Ovary (tissue), 3 donors: ENCODE results near the gene RALA.

Source experiments
- POLR2A ChIP-seq: fragments of 450-650 bp; IDR thresholded peaks from one replicate; pipeline ENCODE4 v1.6.1; 2017; ENCODE audit warnings: antibody characterized with exemption, mild to moderate bottlenecking, moderate library complexity
- TF ChIP-seq, protein P1 (sequence below), 3 donors: fragments of 450-650 bp in 2 of 3; fragments of 200-600 bp in 1 of 3; IDR thresholded peaks; one replicate each; pipeline versions ENCODE4 v1.5.1 to v1.8.0; 2016 to 2022; ENCODE audit warnings: antibody characterized with exemption in 3 of 3, mild to moderate bottlenecking in 1 of 3
- donor health status: DM: no; HTN: no; CAD: no.

DNA sequence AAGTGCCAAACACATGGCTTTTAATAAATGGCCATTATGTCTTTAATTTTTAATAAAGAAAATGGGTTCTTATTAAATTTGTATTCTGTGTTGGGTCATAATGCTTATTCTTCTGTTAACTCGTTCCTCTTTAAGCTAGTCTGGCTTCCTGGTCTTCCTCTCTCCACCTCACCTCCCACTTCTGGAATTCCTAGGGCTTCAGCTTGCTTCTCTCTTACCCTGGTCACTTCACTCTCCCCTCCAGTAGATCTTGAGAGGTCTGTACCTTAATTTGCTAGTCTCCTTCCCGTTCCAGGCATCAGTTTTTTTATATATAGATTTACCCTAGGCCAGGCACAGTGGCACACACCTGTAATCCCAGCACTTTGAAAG, 111.2 kb downstream of the RALA start:
- TF ChIP-seq, protein P1, sequence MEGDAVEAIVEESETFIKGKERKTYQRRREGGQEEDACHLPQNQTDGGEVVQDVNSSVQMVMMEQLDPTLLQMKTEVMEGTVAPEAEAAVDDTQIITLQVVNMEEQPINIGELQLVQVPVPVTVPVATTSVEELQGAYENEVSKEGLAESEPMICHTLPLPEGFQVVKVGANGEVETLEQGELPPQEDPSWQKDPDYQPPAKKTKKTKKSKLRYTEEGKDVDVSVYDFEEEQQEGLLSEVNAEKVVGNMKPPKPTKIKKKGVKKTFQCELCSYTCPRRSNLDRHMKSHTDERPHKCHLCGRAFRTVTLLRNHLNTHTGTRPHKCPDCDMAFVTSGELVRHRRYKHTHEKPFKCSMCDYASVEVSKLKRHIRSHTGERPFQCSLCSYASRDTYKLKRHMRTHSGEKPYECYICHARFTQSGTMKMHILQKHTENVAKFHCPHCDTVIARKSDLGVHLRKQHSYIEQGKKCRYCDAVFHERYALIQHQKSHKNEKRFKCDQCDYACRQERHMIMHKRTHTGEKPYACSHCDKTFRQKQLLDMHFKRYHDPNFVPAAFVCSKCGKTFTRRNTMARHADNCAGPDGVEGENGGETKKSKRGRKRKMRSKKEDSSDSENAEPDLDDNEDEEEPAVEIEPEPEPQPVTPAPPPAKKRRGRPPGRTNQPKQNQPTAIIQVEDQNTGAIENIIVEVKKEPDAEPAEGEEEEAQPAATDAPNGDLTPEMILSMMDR (IDR thresholded peaks at IDR 0.05): no peak
- TF ChIP-seq POLR2A: no peak
